Thyroid gland (tissue), 4 donors: ENCODE results near the gene TESK2.

ENCODE experiments used
- POLR2A ChIP-seq, 2 donors: fragments of 450-650 bp; IDR thresholded peaks; one replicate each; pipeline ENCODE4 v1.6.1; 2017; ENCODE audit warnings: antibody characterized with exemption in 2 of 2, mild to moderate bottlenecking in 2 of 2, moderate library complexity in 1 of 2
- TF ChIP-seq, protein P1 (sequence below), 6 experiments: fragments of 200-600 bp in 3 of 6; fragments of 450-650 bp in 3 of 6; sonication (generic) in 3 of 6; IDR thresholded peaks; one replicate each; pipeline ENCODE4 v1.5.1; 2016 to 2019; ENCODE audit warnings: antibody characterized with exemption in 6 of 6, mild to moderate bottlenecking in 2 of 6, inconsistent platforms in 1 of 6, moderate library complexity in 1 of 6

- TF ChIP-seq, protein P1, sequence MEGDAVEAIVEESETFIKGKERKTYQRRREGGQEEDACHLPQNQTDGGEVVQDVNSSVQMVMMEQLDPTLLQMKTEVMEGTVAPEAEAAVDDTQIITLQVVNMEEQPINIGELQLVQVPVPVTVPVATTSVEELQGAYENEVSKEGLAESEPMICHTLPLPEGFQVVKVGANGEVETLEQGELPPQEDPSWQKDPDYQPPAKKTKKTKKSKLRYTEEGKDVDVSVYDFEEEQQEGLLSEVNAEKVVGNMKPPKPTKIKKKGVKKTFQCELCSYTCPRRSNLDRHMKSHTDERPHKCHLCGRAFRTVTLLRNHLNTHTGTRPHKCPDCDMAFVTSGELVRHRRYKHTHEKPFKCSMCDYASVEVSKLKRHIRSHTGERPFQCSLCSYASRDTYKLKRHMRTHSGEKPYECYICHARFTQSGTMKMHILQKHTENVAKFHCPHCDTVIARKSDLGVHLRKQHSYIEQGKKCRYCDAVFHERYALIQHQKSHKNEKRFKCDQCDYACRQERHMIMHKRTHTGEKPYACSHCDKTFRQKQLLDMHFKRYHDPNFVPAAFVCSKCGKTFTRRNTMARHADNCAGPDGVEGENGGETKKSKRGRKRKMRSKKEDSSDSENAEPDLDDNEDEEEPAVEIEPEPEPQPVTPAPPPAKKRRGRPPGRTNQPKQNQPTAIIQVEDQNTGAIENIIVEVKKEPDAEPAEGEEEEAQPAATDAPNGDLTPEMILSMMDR (IDR thresholded peaks at IDR 0.05) = no peak
- no peak for TF ChIP-seq POLR2A (IDR thresholded peaks at IDR 0.05)
Observed at GRCh38 chr1:45522324-45523104, 31.6 kb upstream of the TESK2 start.
